ENCODE measurements around the gene TMEM63A. TPM values are rescaled to one million over a fixed set of nuclear protein-coding genes. Genes with fewer than 3 reads are reported as not detected.

Gene TMEM63A
- total RNA-seq, 1 donor from 2014 or later, result 24.8 TPM

DNA sequence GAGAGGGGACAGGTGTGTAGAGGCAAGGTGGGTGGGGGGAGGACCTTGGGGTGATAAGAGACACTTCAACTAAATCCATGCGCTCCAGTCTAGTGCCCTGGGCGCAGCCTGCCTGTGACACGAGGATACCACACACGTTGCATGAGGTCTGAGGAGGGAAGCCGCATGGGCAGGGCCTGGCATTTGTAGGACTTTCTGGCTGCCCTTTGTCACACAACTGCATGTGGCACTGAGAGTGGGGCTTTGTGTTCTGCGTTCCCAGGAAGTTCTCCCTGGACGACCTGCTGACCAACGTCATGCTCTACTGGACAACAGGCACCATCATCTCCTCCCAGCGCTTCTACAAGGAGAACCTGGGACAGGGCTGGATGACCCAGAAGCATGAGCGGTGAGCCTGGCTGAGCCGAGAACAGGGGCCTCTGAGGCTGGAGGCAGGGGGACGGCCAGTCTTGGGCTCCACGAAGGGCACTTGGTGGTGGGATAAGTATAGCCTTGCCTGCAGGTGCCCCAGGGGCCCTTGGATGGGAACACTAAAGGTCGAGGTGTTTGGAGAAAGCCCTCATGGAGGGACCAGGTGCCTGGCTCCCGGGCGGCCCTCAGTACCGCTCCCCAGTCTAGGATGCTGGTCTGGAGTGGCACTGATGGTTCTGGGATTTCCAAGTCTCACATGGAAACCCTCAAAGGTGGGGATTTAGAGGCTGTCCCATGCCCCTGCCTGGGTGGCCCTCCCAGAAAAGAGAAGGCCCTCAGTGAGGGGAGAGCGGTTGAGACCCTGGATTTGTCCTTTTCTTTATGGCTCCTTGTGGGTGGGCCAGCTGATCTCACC, 37.7 kb downstream of the TMEM63A start:
- no peak for DNase-seq (ENCODE audit: low read depth, low spot score)
- no peaks in the 10 kb centered on the region for H3K27me3 Mint-ChIP-seq (ENCODE audit: low read depth)
- H3K9me3 Mint-ChIP-seq, result no peaks in the 10 kb centered on the region
- H3K27ac Mint-ChIP-seq (ENCODE audit: unreplicated experiment), result no peak overlapping the region
- H3K36me3 Mint-ChIP-seq (ENCODE audit: low read depth), result peaks cover 3% of the 10 kb centered on the region
- no peak overlapping the region for H3K4me3 Mint-ChIP-seq
- H3K4me1 Mint-ChIP-seq, result peaks cover 13% of the 10 kb centered on the region
- TF ChIP-seq, protein P1, sequence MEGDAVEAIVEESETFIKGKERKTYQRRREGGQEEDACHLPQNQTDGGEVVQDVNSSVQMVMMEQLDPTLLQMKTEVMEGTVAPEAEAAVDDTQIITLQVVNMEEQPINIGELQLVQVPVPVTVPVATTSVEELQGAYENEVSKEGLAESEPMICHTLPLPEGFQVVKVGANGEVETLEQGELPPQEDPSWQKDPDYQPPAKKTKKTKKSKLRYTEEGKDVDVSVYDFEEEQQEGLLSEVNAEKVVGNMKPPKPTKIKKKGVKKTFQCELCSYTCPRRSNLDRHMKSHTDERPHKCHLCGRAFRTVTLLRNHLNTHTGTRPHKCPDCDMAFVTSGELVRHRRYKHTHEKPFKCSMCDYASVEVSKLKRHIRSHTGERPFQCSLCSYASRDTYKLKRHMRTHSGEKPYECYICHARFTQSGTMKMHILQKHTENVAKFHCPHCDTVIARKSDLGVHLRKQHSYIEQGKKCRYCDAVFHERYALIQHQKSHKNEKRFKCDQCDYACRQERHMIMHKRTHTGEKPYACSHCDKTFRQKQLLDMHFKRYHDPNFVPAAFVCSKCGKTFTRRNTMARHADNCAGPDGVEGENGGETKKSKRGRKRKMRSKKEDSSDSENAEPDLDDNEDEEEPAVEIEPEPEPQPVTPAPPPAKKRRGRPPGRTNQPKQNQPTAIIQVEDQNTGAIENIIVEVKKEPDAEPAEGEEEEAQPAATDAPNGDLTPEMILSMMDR (conservative IDR thresholded peaks at IDR 0.05), result no peak

- Mint-ChIP-seq H3K4me3 (no peak overlapping the region), H3K27ac (ENCODE audit: unreplicated experiment) (no peak overlapping the region), H3K27me3 (ENCODE audit: low read depth) (no peaks in the 10 kb centered on the region), H3K36me3 (ENCODE audit: low read depth) (peaks cover 3% of the 10 kb centered on the region), H3K4me1 (peaks cover 6% of the 10 kb centered on the region), H3K9me3 (no peaks in the 10 kb centered on the region)
- TF ChIP-seq, protein P1 (conservative IDR thresholded peaks at IDR 0.05), result no peak
- no peak for DNase-seq (ENCODE audit: low read depth, low spot score)
Observed at GRCh38 chr1:225843426-225843795, 38.8 kb downstream of the TMEM63A start.

GRCh38 chr1:225842788-225843425, 39.3 kb downstream of the TMEM63A start:
- no peak for DNase-seq (ENCODE audit: low read depth, low spot score)
- Mint-ChIP-seq H3K27me3 (ENCODE audit: low read depth) (no peaks in the 10 kb centered on the region), H3K36me3 (ENCODE audit: low read depth) (peaks cover under 1% of the 10 kb centered on the region), H3K4me1 (peaks cover 1% of the 10 kb centered on the region), H3K9me3 (no peaks in the 10 kb centered on the region), H3K27ac (ENCODE audit: unreplicated experiment) (no peak overlapping the region), H3K4me3 (no peak overlapping the region)
- TF ChIP-seq, protein P1 (conservative IDR thresholded peaks at IDR 0.05), result no peak

DNA sequence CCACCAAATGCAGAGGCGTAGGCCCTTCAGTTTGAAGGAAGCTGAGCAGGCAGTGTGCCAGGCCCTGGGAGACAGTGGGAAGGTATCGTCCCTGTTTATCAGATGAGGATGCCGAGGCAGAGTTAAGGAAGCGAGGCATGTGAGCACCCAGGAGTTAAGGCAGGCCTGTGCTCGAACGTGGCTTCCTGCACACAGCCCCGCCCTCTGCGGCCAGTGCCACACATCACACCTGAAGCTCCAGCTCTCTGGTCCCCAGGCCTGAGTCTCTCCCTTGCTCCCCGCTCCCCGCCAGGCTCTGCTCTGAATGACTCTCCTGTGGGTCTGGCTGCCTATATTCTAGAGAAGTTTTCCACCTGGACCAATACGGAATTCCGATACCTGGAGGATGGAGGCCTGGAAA, 40.1 kb downstream of the TMEM63A start:
- TF ChIP-seq, protein P1 (conservative IDR thresholded peaks at IDR 0.05), result no peak
- Mint-ChIP-seq H3K4me3 (no peak overlapping the region), H3K4me1 (no peaks in the 10 kb centered on the region), H3K27me3 (ENCODE audit: low read depth) (no peaks in the 10 kb centered on the region), H3K27ac (ENCODE audit: unreplicated experiment) (no peak overlapping the region), H3K36me3 (ENCODE audit: low read depth) (no peaks in the 10 kb centered on the region), H3K9me3 (no peaks in the 10 kb centered on the region)
- DNase-seq (ENCODE audit: low read depth, low spot score), result no peak

GRCh38 chr1:225840713-225841112, 41.5 kb downstream of the TMEM63A start:
- no peak overlapping the region for H3K27ac Mint-ChIP-seq (ENCODE audit: unreplicated experiment)
- H3K27me3 Mint-ChIP-seq (ENCODE audit: low read depth), result no peaks in the 10 kb centered on the region
- no peak for DNase-seq (ENCODE audit: low read depth, low spot score)
- TF ChIP-seq, protein P1 (conservative IDR thresholded peaks at IDR 0.05), result no peak
- no peaks in the 10 kb centered on the region for H3K9me3 Mint-ChIP-seq
- no peaks in the 10 kb centered on the region for H3K4me1 Mint-ChIP-seq
- H3K4me3 Mint-ChIP-seq, result no peak overlapping the region
- no peaks in the 10 kb centered on the region for H3K36me3 Mint-ChIP-seq (ENCODE audit: low read depth)
